B cell (primary cell): Measurements from ENCODE around the gene SERINC1. TPM values are rescaled to one million over a fixed set of nuclear protein-coding genes. Genes with fewer than 3 reads are reported as not detected.

Experiments
- ATAC-seq: fragments of 200-7000 bp; cut with Tn5 transposase; one replicate; pipeline ENCODE4 v1.10.0; 2021; ENCODE audit warnings: low read depth, mild to moderate bottlenecking, moderate number of reproducible peaks, moderate library complexity
- CTCF ChIA-PET: fragments of 350-600 bp; sonication (Branson Sonifier 250); formaldehyde crosslinking; loops from one replicate; lab custom pipeline; 2021; ENCODE audit warnings: antibody characterized with exemption, inconsistent platforms; lab: Charles Lee
- POLR2A ChIA-PET: fragments of 350-600 bp; sonication (Branson Sonifier 250); formaldehyde crosslinking; loops from one replicate; lab custom pipeline; 2021; ENCODE audit warnings: antibody characterized with exemption; lab: Charles Lee
- DNase-seq: peaks from one replicate; pipeline ENCODE4 v3.0.0; 2013
- H2AFZ ChIP-seq: 2 replicates; pipeline ENCODE4 v1.6.1; 2012; ENCODE audit warnings: mild to moderate bottlenecking, low read depth, low read length; ENCODE audit not compliant: insufficient read depth, poor library complexity, severe bottlenecking
- H3K27ac ChIP-seq, 2 donors: 1 replicate in 1 of 2; 2 replicates in 1 of 2; pipeline ENCODE4 v1.5.1; 2012 to 2013; ENCODE audit warnings: low read length in 2 of 2, mild to moderate bottlenecking in 2 of 2, moderate library complexity in 1 of 2
- H3K27me3 ChIP-seq, 4 experiments: fragments of 200-600 bp in 1 of 4; sonication (generic) in 1 of 4; replicated peaks in 1 of 4; 1 replicate in 2 of 4; 2 replicates in 2 of 4; pipeline versions ENCODE4 v1.6.1 to v1.7.0; 2013 to 2016; ENCODE audit warnings: low read length in 3 of 4, mild to moderate bottlenecking in 2 of 4, mixed read lengths in 1 of 4, moderate library complexity in 1 of 4; ENCODE audit not compliant: insufficient read depth in 4 of 4, control insufficient read depth in 3 of 4; ENCODE audit errors: control extremely low read depth in 1 of 4
- H3K36me3 ChIP-seq, 2 experiments: replicated peaks in 1 of 2; 1 replicate in 1 of 2; 2 replicates in 1 of 2; pipeline versions ENCODE4 v1.6.1 to v1.7.1; 2013; ENCODE audit warnings: low read length in 1 of 2; ENCODE audit not compliant: insufficient read depth in 2 of 2, control insufficient read depth in 1 of 2; ENCODE audit errors: control extremely low read depth in 1 of 2, extremely low read depth in 1 of 2
- H3K4me1 ChIP-seq, 2 donors: fragments of 200-600 bp in 1 of 2; sonication (generic) in 1 of 2; 1 replicate in 1 of 2; 2 replicates in 1 of 2; pipeline versions ENCODE4 v1.5.1 to v1.6.1; 2013 to 2017; ENCODE audit warnings: low read length in 2 of 2; ENCODE audit not compliant: control insufficient read depth in 2 of 2, insufficient read depth in 2 of 2
- H3K4me2 ChIP-seq: replicated peaks from 2 replicates; pipeline ENCODE3; 2012; ENCODE audit warnings: mild to moderate bottlenecking, low read depth, low read length; ENCODE audit not compliant: poor library complexity, severe bottlenecking
- H3K4me3 ChIP-seq, 5 experiments: fragments of 200-600 bp in 1 of 5; sonication (generic) in 1 of 5; 1 replicate in 3 of 5; 2 replicates in 2 of 5; pipeline versions ENCODE4 v1.5.1 to v1.7.0; 2011 to 2016; ENCODE audit warnings: low read length in 4 of 5, mild to moderate bottlenecking in 4 of 5, low read depth in 2 of 5, control low read depth in 1 of 5, moderate library complexity in 1 of 5; ENCODE audit not compliant: insufficient read depth in 1 of 5; ENCODE audit errors: control extremely low read depth in 1 of 5, extremely low read depth in 1 of 5
- H3K79me2 ChIP-seq: fragments of 200-600 bp; sonication (generic); one replicate; pipeline ENCODE4 v1.6.0; 2016; ENCODE audit warnings: low read length; ENCODE audit not compliant: control insufficient read depth, insufficient read depth
- H3K9ac ChIP-seq: fragments of 200-600 bp; sonication (generic); 2 replicates; pipeline ENCODE4 v1.6.1; 2017; ENCODE audit warnings: mild to moderate bottlenecking, low read length, moderate library complexity
- H3K9me3 ChIP-seq, 3 donors: one replicate each; pipeline versions ENCODE4 v1.6.1 to v1.7.1; 2013; ENCODE audit warnings: low read length in 2 of 3; ENCODE audit not compliant: control insufficient read depth in 2 of 3, insufficient read depth in 1 of 3; ENCODE audit errors: control extremely low read depth in 1 of 3
- H4K20me1 ChIP-seq: 2 replicates; pipeline ENCODE4 v1.6.0; 2012; ENCODE audit warnings: mild to moderate bottlenecking, low read length; ENCODE audit not compliant: insufficient read depth, control insufficient read depth, poor library complexity, severe bottlenecking
- H3K27ac Mint-ChIP-seq: one replicate; pipeline ENCODE4 v1.8.0; 2021; ENCODE audit warnings: mixed read lengths
- H3K27me3 Mint-ChIP-seq: one replicate; pipeline ENCODE4 v1.8.0; 2021; ENCODE audit warnings: mixed read lengths
- H3K4me1 Mint-ChIP-seq: one replicate; pipeline ENCODE4 v1.8.0; 2021; ENCODE audit warnings: mixed read lengths
- H3K4me3 Mint-ChIP-seq: one replicate; pipeline ENCODE4 v1.8.0; 2021; ENCODE audit warnings: mixed read lengths
- H3K9me3 Mint-ChIP-seq: one replicate; pipeline ENCODE4 v1.8.0; 2022; ENCODE audit warnings: mixed read lengths; ENCODE audit not compliant: insufficient read depth
- EZH2 ChIP-seq: IDR thresholded peaks from 2 replicates; pipeline ENCODE4 v1.6.1; 2012; ENCODE audit warnings: borderline replicate concordance, low read depth, mild to moderate bottlenecking, moderate library complexity, low read length; ENCODE audit not compliant: insufficient read depth, poor library complexity, severe bottlenecking
- WGBS: methylation state at CpG from one replicate; pipeline ENCODE4 v1.1.5; 2013; ENCODE audit warnings: missing lambda C conversion rate; ENCODE audit not compliant: insufficient coverage; 5-methylcytosine and 5-hydroxymethylcytosine counted together
- intact Hi-C: fragments of 100-400 bp; cut with micrococcal nuclease; formaldehyde crosslinking; loops from one replicate; pipeline ENCODE4 v1.10.0; 2022
- polyA plus RNA-seq: library from polyadenylated mRNA; depleted of rRNA; stranded (reverse); fragments of >200 nt; gene quantifications from 2 replicates; pipeline ENCODE4 v1.2.3, GENCODE V29; 2012
- total RNA-seq, 2 donors: library from RNA; stranded (reverse); fragments of 120-200 nt in 1 of 2; gene quantifications; 1 replicate in 1 of 2; 2 replicates in 1 of 2; pipeline versions ENCODE4 v1.2.3 to v1.2.4, GENCODE V29; 2013 to 2022
- TF ChIP-seq, protein P1 (sequence below): fragments of 200-600 bp; IDR thresholded peaks from one replicate; pipeline ENCODE4 v1.8.0; 2022; ENCODE audit warnings: antibody characterized with exemption, mild to moderate bottlenecking

SERINC1 gene
- total and polyA plus RNA-seq, 2 donors (not counting 1 experiment from before 2014, with no cell fraction given) = 17.2 to 92.1 TPM

DNA sequence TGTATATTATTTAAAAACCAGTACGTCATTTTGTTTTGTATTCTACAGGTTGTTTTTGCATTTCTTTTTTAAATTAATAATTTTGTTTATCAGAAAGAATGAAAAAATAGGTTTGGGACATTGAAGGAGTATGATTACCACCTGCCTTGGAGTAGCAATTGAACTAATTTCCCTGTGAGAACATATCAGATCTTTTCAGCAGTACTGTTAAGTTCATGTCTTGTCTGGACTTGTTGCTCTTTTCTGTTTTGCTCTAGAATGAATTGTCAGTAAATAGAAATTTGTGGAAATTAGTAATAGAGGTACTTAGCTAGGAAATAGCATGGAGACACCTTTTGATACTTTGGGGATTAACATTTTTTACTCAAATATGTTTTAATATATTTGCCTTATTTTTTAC, 47.9 kb downstream of the SERINC1 start:
- POLR2A ChIA-PET = no interaction called here

DNA sequence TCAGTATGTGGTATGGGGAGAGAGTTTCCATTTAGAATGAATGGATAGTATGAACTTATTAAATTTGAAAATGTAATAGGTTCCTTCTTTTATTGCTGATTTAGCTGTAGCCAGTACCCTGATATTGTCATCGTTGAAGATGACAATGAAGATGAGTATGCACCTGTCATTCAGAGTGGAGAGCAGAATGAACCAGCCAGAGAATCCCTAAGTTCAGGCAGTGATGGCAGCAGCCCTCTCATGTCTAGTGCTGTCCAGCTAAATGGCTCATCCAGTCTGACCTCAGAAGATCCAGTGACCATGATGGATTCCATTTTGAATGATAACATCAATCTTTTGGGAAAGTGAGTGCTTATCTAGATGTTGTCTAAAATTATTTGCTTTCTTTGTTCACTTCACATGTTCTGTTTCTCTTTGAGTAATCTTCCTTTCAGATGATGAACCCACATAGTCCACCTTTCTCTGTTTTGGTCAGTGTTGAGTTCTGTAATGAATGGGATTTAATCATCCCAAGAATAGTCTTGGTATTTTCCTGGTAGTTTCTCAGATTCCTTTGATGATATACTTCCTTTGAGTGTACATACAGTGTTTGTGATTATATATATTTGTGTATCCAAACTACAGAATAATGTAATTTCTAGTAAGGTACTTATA, 48.9 kb downstream of the SERINC1 start:
- H3K79me2 ChIP-seq = no peaks in the 10 kb centered on the region
- H3K27ac Mint-ChIP-seq = no peak overlapping the region
- no peak for DNase-seq
- no peaks in the 10 kb centered on the region for H3K27me3 ChIP-seq
- 100% methylated on average over 1 of the region's 1 CpG for WGBS
- no peak overlapping the region for H3K4me2 ChIP-seq
- no peaks in the 10 kb centered on the region for H3K9me3 ChIP-seq
- intact Hi-C loops = loop anchor here (5.0 kb wide), 1 partner anchor 40 kb away; no protein-coding TSS in a partner anchor
- ChIA-PET POLR2A (no interaction called here), CTCF (interaction anchor here (1.6 kb wide), 1 partner anchor 108 kb away, joined by 3 read pairs; no protein-coding TSS in a partner anchor)
- no peak for ATAC-seq
- peaks cover 6 to 22% of the 10 kb centered on the region in 2 experiments for H3K36me3 ChIP-seq
- H3K4me3 ChIP-seq = no peak overlapping the region
- H3K27me3 Mint-ChIP-seq = no peaks in the 10 kb centered on the region
- H4K20me1 ChIP-seq = no peaks in the 10 kb centered on the region
- H3K4me1 ChIP-seq = no peaks in the 10 kb centered on the region
- no peaks in the 10 kb centered on the region for H3K4me1 Mint-ChIP-seq
- no peak overlapping the region for H2AFZ ChIP-seq
- H3K9me3 Mint-ChIP-seq = no peaks in the 10 kb centered on the region
- H3K27ac ChIP-seq = no peak overlapping the region
- no peak overlapping the region for H3K4me3 Mint-ChIP-seq
- no peak overlapping the region for H3K9ac ChIP-seq
- TF ChIP-seq, protein P1, sequence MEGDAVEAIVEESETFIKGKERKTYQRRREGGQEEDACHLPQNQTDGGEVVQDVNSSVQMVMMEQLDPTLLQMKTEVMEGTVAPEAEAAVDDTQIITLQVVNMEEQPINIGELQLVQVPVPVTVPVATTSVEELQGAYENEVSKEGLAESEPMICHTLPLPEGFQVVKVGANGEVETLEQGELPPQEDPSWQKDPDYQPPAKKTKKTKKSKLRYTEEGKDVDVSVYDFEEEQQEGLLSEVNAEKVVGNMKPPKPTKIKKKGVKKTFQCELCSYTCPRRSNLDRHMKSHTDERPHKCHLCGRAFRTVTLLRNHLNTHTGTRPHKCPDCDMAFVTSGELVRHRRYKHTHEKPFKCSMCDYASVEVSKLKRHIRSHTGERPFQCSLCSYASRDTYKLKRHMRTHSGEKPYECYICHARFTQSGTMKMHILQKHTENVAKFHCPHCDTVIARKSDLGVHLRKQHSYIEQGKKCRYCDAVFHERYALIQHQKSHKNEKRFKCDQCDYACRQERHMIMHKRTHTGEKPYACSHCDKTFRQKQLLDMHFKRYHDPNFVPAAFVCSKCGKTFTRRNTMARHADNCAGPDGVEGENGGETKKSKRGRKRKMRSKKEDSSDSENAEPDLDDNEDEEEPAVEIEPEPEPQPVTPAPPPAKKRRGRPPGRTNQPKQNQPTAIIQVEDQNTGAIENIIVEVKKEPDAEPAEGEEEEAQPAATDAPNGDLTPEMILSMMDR = no peak
- TF ChIP-seq EZH2 = no peak

More for the DNA sequence above, 47.9 kb downstream of the SERINC1 start:
- Histone ChIP-seq H2AFZ (no peak overlapping the region), H3K27ac (no peak overlapping the region), H3K9me3 (no peaks in the 10 kb centered on the region), H3K36me3 (peaks cover 4 to 22% of the 10 kb centered on the region in 2 experiments), H3K27me3 (no peaks in the 10 kb centered on the region), H3K9ac (no peak overlapping the region), H3K79me2 (no peaks in the 10 kb centered on the region), H3K4me3 (no peak overlapping the region), H3K4me1 (no peaks in the 10 kb centered on the region), H4K20me1 (no peaks in the 10 kb centered on the region), H3K4me2 (no peak overlapping the region)
- H3K4me1 Mint-ChIP-seq = no peaks in the 10 kb centered on the region
- H3K9me3 Mint-ChIP-seq = no peaks in the 10 kb centered on the region
- H3K27ac Mint-ChIP-seq = no peak overlapping the region
- no peak for ATAC-seq
- no CpG with 5 or more reads among the region's 1 CpG for WGBS
- no peak overlapping the region for H3K4me3 Mint-ChIP-seq
- TF ChIP-seq EZH2 = no peak
- TF ChIP-seq, protein P1 = no peak
- no peak for DNase-seq
- intact Hi-C loops = loop anchor here (5.0 kb wide), 1 partner anchor 39 kb away; no protein-coding TSS in a partner anchor
- no peaks in the 10 kb centered on the region for H3K27me3 Mint-ChIP-seq
- CTCF ChIA-PET = no interaction called here
